H1 (cell line): ENCODE measurements around the gene UHRF1. TPM values are rescaled to one million over a fixed set of nuclear protein-coding genes. Genes with fewer than 3 reads are reported as not detected.

Experiments
- CTCF ChIA-PET: fragments of 300-600 bp; sonication (Branson Sonifier 250); formaldehyde crosslinking; loops from one replicate; lab custom pipeline; 2021; ENCODE audit not compliant: partially characterized antibody; lab: Charles Lee
- POLR2A ChIA-PET: fragments of 300-600 bp; sonication (Branson Sonifier 250); formaldehyde crosslinking; loops from one replicate; lab custom pipeline; 2021; ENCODE audit warnings: inconsistent platforms; ENCODE audit not compliant: partially characterized antibody; lab: Charles Lee
- DNase-seq, 2 experiments: peaks; one replicate each; pipeline versions ENCODE4 v3.0.0 to v3.0.0-alpha.2; 2010 to 2022; ENCODE audit warnings: low spot score in 2 of 2, low read depth in 1 of 2, mixed read lengths in 1 of 2
- FAIRE-seq: peaks from 2 replicates; lab custom pipeline; 2011; peaks lifted over from hg19 to GRCh38; lab: Jason Lieb, UNC
- H2AFZ ChIP-seq: 2 replicates; pipeline ENCODE4 v1.8.1; 2012; ENCODE audit warnings: low read length, inconsistent platforms
- H2AK5ac ChIP-seq: 2 replicates; pipeline ENCODE4 v1.6.1; 2013; ENCODE audit warnings: low read depth, low read length
- H2BK120ac ChIP-seq: replicated peaks from 2 replicates; pipeline ENCODE3; 2013; ENCODE audit warnings: low read depth, low read length, inconsistent platforms
- H2BK12ac ChIP-seq: 2 replicates; pipeline ENCODE4 v1.6.1; 2013; ENCODE audit warnings: low read depth, low read length
- H2BK15ac ChIP-seq: 2 replicates; pipeline ENCODE4 v1.6.1; 2013; ENCODE audit warnings: low read length
- H2BK20ac ChIP-seq: 2 replicates; pipeline ENCODE4 v1.6.1; 2013; ENCODE audit warnings: low read length
- H2BK5ac ChIP-seq: 2 replicates; pipeline ENCODE4 v1.6.1; 2013; ENCODE audit warnings: low read depth, low read length
- H3K14ac ChIP-seq: 2 replicates; pipeline ENCODE4 v1.6.1; 2013; ENCODE audit warnings: inconsistent platforms; ENCODE audit not compliant: insufficient read length
- H3K18ac ChIP-seq: 2 replicates; pipeline ENCODE4 v1.6.1; 2013; ENCODE audit warnings: low read length; ENCODE audit errors: extremely low read depth
- H3K23ac ChIP-seq: 2 replicates; pipeline ENCODE4 v1.6.1; 2013; ENCODE audit warnings: inconsistent platforms; ENCODE audit not compliant: insufficient read length
- H3K23me2 ChIP-seq: 2 replicates; pipeline ENCODE4 v1.6.1; 2013; ENCODE audit warnings: low read depth, low read length
- H3K27ac ChIP-seq: 2 replicates; pipeline ENCODE4 v1.6.1; 2011; ENCODE audit warnings: low read depth, low read length, inconsistent platforms
- H3K27me3 ChIP-seq, 4 experiments: replicated peaks in 1 of 4; 1 replicate in 1 of 4; 2 replicates in 3 of 4; pipeline versions ENCODE4 v1.6.1 to v1.8.1; 2011 to 2013; ENCODE audit warnings: low read length in 3 of 4, mild to moderate bottlenecking in 3 of 4, inconsistent platforms in 2 of 4, mixed read lengths in 2 of 4, moderate library complexity in 1 of 4; ENCODE audit not compliant: control insufficient read depth in 3 of 4, insufficient read depth in 3 of 4; ENCODE audit errors: extremely low read depth in 1 of 4
- H3K36me3 ChIP-seq, 4 experiments: 2 replicates each; pipeline versions ENCODE4 v1.6.1 to v1.8.1; 2011 to 2013; ENCODE audit warnings: mild to moderate bottlenecking in 4 of 4, low read length in 3 of 4, moderate library complexity in 2 of 4, control low read depth in 1 of 4, inconsistent platforms in 1 of 4; ENCODE audit not compliant: insufficient read depth in 4 of 4, control insufficient read depth in 2 of 4
- H3K4ac ChIP-seq: replicated peaks from 2 replicates; pipeline ENCODE3; 2013; ENCODE audit warnings: low read length, low read depth, mixed read lengths, inconsistent platforms; ENCODE audit not compliant: insufficient read length
- H3K4me1 ChIP-seq, 4 experiments: replicated peaks in 1 of 4; 1 replicate in 1 of 4; 2 replicates in 3 of 4; pipeline versions ENCODE4 v1.6.1 to v1.8.1; 2011 to 2013; ENCODE audit warnings: low read length in 3 of 4, inconsistent platforms in 2 of 4, mixed read lengths in 1 of 4; ENCODE audit not compliant: insufficient read depth in 4 of 4, control insufficient read depth in 3 of 4
- H3K4me2 ChIP-seq, 2 experiments: 2 replicates each; pipeline versions ENCODE4 v1.6.1 to v1.8.1; 2011 to 2013; ENCODE audit warnings: low read depth in 2 of 2, low read length in 2 of 2, control low read depth in 1 of 2, inconsistent platforms in 1 of 2, mild to moderate bottlenecking in 1 of 2; ENCODE audit not compliant: insufficient read depth in 1 of 2
- H3K4me3 ChIP-seq, 4 experiments: fragments of 200-600, 300-600 bp in 1 of 4; sonication (generic), shearing (Covaris generic), sonication (Bioruptor Twin) in 1 of 4; 2 replicates each; pipeline versions ENCODE4 v1.5.1 to v1.8.1; 2011 to 2016; ENCODE audit warnings: low read length in 4 of 4, low read depth in 3 of 4, control low read depth in 2 of 4, inconsistent platforms in 2 of 4, mild to moderate bottlenecking in 2 of 4, mixed read lengths in 1 of 4, moderate library complexity in 1 of 4; ENCODE audit not compliant: insufficient read depth in 2 of 4; ENCODE audit errors: extremely low read depth in 1 of 4
- H3K56ac ChIP-seq: replicated peaks from 2 replicates; pipeline ENCODE3; 2013; ENCODE audit warnings: low read depth, mild to moderate bottlenecking, mixed read lengths, low read length, inconsistent platforms; ENCODE audit not compliant: insufficient read length
- H3K79me1 ChIP-seq: 2 replicates; pipeline ENCODE4 v1.6.1; 2013; ENCODE audit warnings: low read depth, low read length, control low read depth
- H3K79me2 ChIP-seq, 2 experiments: 2 replicates each; pipeline versions ENCODE4 v1.6.1 to v1.8.1; 2012 to 2013; ENCODE audit warnings: low read length in 2 of 2, mild to moderate bottlenecking in 2 of 2, inconsistent platforms in 1 of 2; ENCODE audit not compliant: insufficient read depth in 2 of 2, control insufficient read depth in 1 of 2
- H3K9ac ChIP-seq, 4 experiments: replicated peaks in 1 of 4; 1 replicate in 1 of 4; 2 replicates in 3 of 4; pipeline versions ENCODE4 v1.6.1 to v1.8.1; 2011 to 2013; ENCODE audit warnings: low read depth in 3 of 4, low read length in 3 of 4, control low read depth in 2 of 4, mild to moderate bottlenecking in 2 of 4, moderate library complexity in 2 of 4, inconsistent platforms in 1 of 4; ENCODE audit errors: extremely low read depth in 1 of 4
- H3K9me3 ChIP-seq, 2 experiments: 2 replicates each; pipeline versions ENCODE4 v1.6.1 to v1.8.1; 2012 to 2013; ENCODE audit warnings: mild to moderate bottlenecking in 2 of 2, moderate library complexity in 2 of 2, control low read depth in 1 of 2, inconsistent platforms in 1 of 2, low read depth in 1 of 2, low read length in 1 of 2, mixed read lengths in 1 of 2; ENCODE audit not compliant: insufficient read depth in 2 of 2
- H4K20me1 ChIP-seq, 2 experiments: replicated peaks in 1 of 2; 2 replicates each; pipeline versions ENCODE3 to v1.8.1; 2011 to 2013; ENCODE audit warnings: inconsistent platforms in 2 of 2, low read length in 2 of 2, mild to moderate bottlenecking in 1 of 2; ENCODE audit not compliant: insufficient read depth in 2 of 2, control insufficient read depth in 1 of 2
- H4K5ac ChIP-seq: 2 replicates; pipeline ENCODE4 v1.6.1; 2013; ENCODE audit warnings: low read length, low read depth, mixed read lengths, inconsistent platforms; ENCODE audit not compliant: insufficient read length
- H4K8ac ChIP-seq: 2 replicates; pipeline ENCODE4 v1.8.0; 2013; ENCODE audit warnings: mild to moderate bottlenecking, moderate library complexity, low read length, inconsistent platforms; ENCODE audit not compliant: insufficient read depth; ENCODE audit errors: extremely low read depth
- H4K91ac ChIP-seq: replicated peaks from 2 replicates; pipeline ENCODE3; 2013; ENCODE audit warnings: low read length, mixed read lengths, inconsistent platforms; ENCODE audit not compliant: insufficient read length
- CBX5 ChIP-seq: fragments of 300-800, 300-1000 bp; sonication (generic); IDR thresholded peaks from 2 replicates; pipeline ENCODE4 v1.7.1; 2016; ENCODE audit warnings: antibody characterized with exemption, low read length, low read depth
- KDM1A ChIP-seq: fragments of 200-600, 300-600 bp; sonication (generic); IDR thresholded peaks from 2 replicates; pipeline ENCODE4 v1.7.1; 2016; ENCODE audit warnings: mild to moderate bottlenecking, low read length, borderline replicate concordance
- RAD21 ChIP-seq, 2 experiments: IDR thresholded peaks in 1 of 2; conservative IDR thresholded peaks in 1 of 2; 2 replicates each; pipeline ENCODE4 v1.6.1; 2011; ENCODE audit warnings: low read depth in 2 of 2, low read length in 2 of 2, improper control_type of control experiment in 1 of 2, inconsistent platforms in 1 of 2, mild to moderate bottlenecking in 1 of 2, moderate library complexity in 1 of 2
- RXRA ChIP-seq: IDR thresholded peaks from 2 replicates; pipeline ENCODE4 v1.6.1; 2011; ENCODE audit warnings: low read depth, mild to moderate bottlenecking, low read length, moderate library complexity; ENCODE audit not compliant: insufficient read depth
- SP2 ChIP-seq: IDR thresholded peaks from 2 replicates; pipeline ENCODE4 v1.6.1; 2012; ENCODE audit warnings: mild to moderate bottlenecking, low read length, inconsistent platforms
- SP4 ChIP-seq: IDR thresholded peaks from 2 replicates; pipeline ENCODE4 v1.6.1; 2012; ENCODE audit warnings: low read length, inconsistent platforms
- SRF ChIP-seq: IDR thresholded peaks from 2 replicates; pipeline ENCODE4 v1.6.1; 2011; ENCODE audit warnings: mild to moderate bottlenecking, low read depth, low read length, moderate library complexity
- SUZ12 ChIP-seq: fragments of 200-600 bp; sonication (generic); IDR thresholded peaks from 2 replicates; pipeline ENCODE4 v1.6.1; 2012; ENCODE audit warnings: mild to moderate bottlenecking, inconsistent platforms, low read length, moderate library complexity, mixed read lengths
- ZNF274 ChIP-seq: IDR thresholded peaks from 2 replicates; pipeline ENCODE4 v1.7.0; 2012; ENCODE audit warnings: low read length, borderline replicate concordance; ENCODE audit errors: extremely low read depth
- WGBS, 2 experiments: shearing (Covaris generic) in 1 of 2; methylation state at CpG; one replicate each; pipeline versions ENCODE4 v1.1.6 to v1.1.7; 2013 to 2015; ENCODE audit warnings: low lambda C conversion rate in 2 of 2, mixed read lengths in 2 of 2, inconsistent platforms in 1 of 2, low coverage in 1 of 2, missing lambda C conversion rate in 1 of 2; ENCODE audit not compliant: insufficient replicate concordance in 2 of 2, insufficient coverage in 1 of 2, insufficient read length in 1 of 2; ENCODE audit errors: extremely low coverage in 1 of 2, missing lambda C conversion rate in 1 of 2; 5-methylcytosine and 5-hydroxymethylcytosine counted together
- polyA plus RNA-seq, 7 experiments: library from polyadenylated mRNA; depleted of rRNA in 3 of 7; stranded (reverse) in 5 of 7; unstranded in 2 of 7; fragments of >200 nt in 5 of 7; fragments of 200-250 nt in 2 of 7; gene quantifications; 1 replicate in 5 of 7; 2 replicates in 1 of 7; 4 replicates in 1 of 7; pipeline versions ENCODE4 v1.2.1 to v1.2.3, GENCODE V29; 2011 to 2013; ENCODE audit warnings: missing spikeins in 2 of 7, mixed read lengths in 2 of 7
- total RNA-seq: library from RNA; stranded (reverse); fragmentation: NEBNext Ultra II Directional; extraction: Animal tissue kit (Norgen Biotek cat#: 25700); gene quantifications from 2 replicates; pipeline ENCODE4 v1.2.1, GENCODE V29; 2021

The UHRF1 gene
- total and polyA plus RNA-seq, 2 of the 8 experiments (the other 6 are each of a cell fraction or from before 2014, with no cell fraction given) = 14.7 to 65.8 TPM

DNA sequence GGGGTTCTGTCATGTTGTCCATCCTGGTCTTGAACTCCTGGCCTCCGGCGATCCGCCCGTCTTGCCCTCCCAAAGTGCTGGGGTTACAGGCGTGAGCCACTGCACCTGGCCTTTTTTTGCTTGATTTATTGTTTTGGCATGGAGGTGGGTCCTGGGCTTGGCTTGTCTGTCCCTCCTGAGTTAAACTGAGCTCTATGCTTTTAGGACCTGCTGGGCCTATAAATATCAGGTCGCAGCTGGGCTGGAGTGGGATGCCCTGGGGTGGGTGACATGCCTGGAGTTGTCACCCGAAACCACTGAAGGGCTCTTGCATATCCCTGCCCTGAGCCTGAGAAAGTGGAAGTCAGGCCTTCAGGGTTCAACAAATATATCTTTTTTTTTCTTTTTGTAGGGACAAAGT, 12.2 kb upstream of the UHRF1 start:
- Histone ChIP-seq H3K79me2 (no peaks in the 10 kb centered on the region), H3K4ac (no peak overlapping the region), H3K27ac (no peak overlapping the region), H3K14ac (no peak overlapping the region), H4K91ac (no peak overlapping the region), H3K4me2 (no peak overlapping the region), H3K23ac (no peak overlapping the region), H3K4me3 (no peak overlapping the region), H3K23me2 (no peaks in the 10 kb centered on the region), H3K36me3 (no peaks in the 10 kb centered on the region), H3K4me1 (no peaks in the 10 kb centered on the region), H2BK5ac (no peak overlapping the region), H2BK15ac (no peak overlapping the region), H3K56ac (no peak overlapping the region), H4K20me1 (no peaks in the 10 kb centered on the region), H3K9me3 (no peaks in the 10 kb centered on the region), H4K5ac (no peak overlapping the region), H2BK20ac (no peak overlapping the region), H3K27me3 (peaks cover 3 to 13% (median 11%) of the 10 kb centered on the region in 4 experiments; a peak in 6 of 7 replicates), H2BK120ac (no peak overlapping the region), H3K18ac (no peak overlapping the region), H4K8ac (no peak overlapping the region), H2BK12ac (no peak overlapping the region), H2AK5ac (no peak overlapping the region), H3K9ac (no peak overlapping the region), H3K79me1 (no peaks in the 10 kb centered on the region), H2AFZ (no peak overlapping the region)
- ChIA-PET CTCF (interaction anchor here (0.6 to 1.7 kb wide), 5 partner anchors 10 to 637 kb away, joined by 3 to 6 read pairs (median 4); no protein-coding TSS in a partner anchor), POLR2A (no interaction called here)
- no peak for DNase-seq
- TF ChIP-seq SUZ12 = no peak
- TF ChIP-seq RXRA = no peak
- TF ChIP-seq RAD21 (IDR thresholded peaks at IDR 0.05 in 1 of 2, conservative IDR thresholded peaks at IDR 0.05 in 1 of 2; ENCODE audit: low read depth in 2 of 2, low read length in 2 of 2) = no peak
- no peak for TF ChIP-seq ZNF274
- TF ChIP-seq CBX5 = no peak
- no peak for TF ChIP-seq SP4
- no peak for TF ChIP-seq SP2
- TF ChIP-seq KDM1A = no peak
- no peak for TF ChIP-seq SRF
- 93% methylated on average over 7 of the region's 7 CpGs; no CpG with 5 or more reads in 1 of the 2 experiments for WGBS, 2 experiments
- no peak for FAIRE-seq
